PFSK-1 (cell line): ENCODE results near the gene GP1BA.

ENCODE experiments used
- FOXP2 ChIP-seq: optimal IDR thresholded peaks from 2 replicates; pipeline ENCODE3; 2011; ENCODE audit warnings: borderline replicate concordance, control low read depth, inconsistent platforms; ENCODE audit not compliant: insufficient read depth; ENCODE audit errors: extremely low read length, extremely low read depth
- POLR2AphosphoS5 ChIP-seq: IDR thresholded peaks from 2 replicates; pipeline ENCODE4 v1.6.1; 2012; ENCODE audit warnings: low read depth, mild to moderate bottlenecking, control low read depth, low read length, moderate library complexity
- REST ChIP-seq, 2 experiments: IDR thresholded peaks; 2 replicates each; pipeline versions ENCODE4 v1.6.1 to v1.8.0; 2011 to 2012; ENCODE audit warnings: low read depth in 2 of 2, low read length in 2 of 2, control low read depth in 1 of 2, inconsistent platforms in 1 of 2, mild to moderate bottlenecking in 1 of 2, moderate library complexity in 1 of 2; ENCODE audit not compliant: insufficient read depth in 1 of 2
- SIN3A ChIP-seq: IDR thresholded peaks from 2 replicates; pipeline ENCODE4 v1.6.1; 2012; ENCODE audit warnings: mild to moderate bottlenecking, low read length, moderate library complexity, borderline replicate concordance; ENCODE audit not compliant: insufficient read depth
- TAF1 ChIP-seq: IDR thresholded peaks from 2 replicates; pipeline ENCODE4 v1.6.1; 2012; ENCODE audit warnings: low read length, control low read depth, borderline replicate concordance; ENCODE audit not compliant: insufficient read depth

GP1BA gene

GRCh38 chr17:4946312-4946976 is 14.4 kb downstream of the GP1BA start:
- TF ChIP-seq POLR2AphosphoS5 (0 out of 2 replicates have a peak, but pooled peaks have one; percentile 6), TAF1 (no peak), SIN3A (no peak)

- TF ChIP-seq POLR2AphosphoS5 (no peak), SIN3A (no peak; the same call in 1 of the 2 replicates), TAF1 (peak; percentile 43; the same call in 1 of the 2 replicates)
Observed at GRCh38 chr17:4947010-4947410, 14.9 kb downstream of the GP1BA start.

GRCh38 chr17:4947411-4948165 is 15.5 kb downstream of the GP1BA start:
- TF ChIP-seq TAF1 (0 out of 2 replicates have a peak, but pooled peaks have one; percentile 34), SIN3A (0 out of 2 replicates have a peak, but pooled peaks have one; percentile 10), POLR2AphosphoS5 (peak; percentile 57; the same call in 1 of the 2 replicates), REST (IDR thresholded peaks at IDR 0.05; ENCODE audit: insufficient read depth in 1 of 2, low read depth in 2 of 2, low read length in 2 of 2) (0 out of 4 replicates have a peak, but pooled peaks of 1 of the 2 experiments have one; percentile 13), FOXP2 (no peak)

GRCh38 chr17:4948166-4948930 is 16.3 kb downstream of the GP1BA start, which contains the start of gene PFN1:
Gene PFN1 (minus strand): TSS chr17:4948530. CDS start chr17:4948394, 136 bp downstream.
- TF ChIP-seq TAF1: peak; percentile 91; the same call in 1 of the 2 replicates
- no peak for TF ChIP-seq REST (IDR thresholded peaks at IDR 0.05; ENCODE audit: insufficient read depth in 1 of 2, low read depth in 2 of 2, low read length in 2 of 2)
- TF ChIP-seq SIN3A: 0 out of 2 replicates have a peak, but pooled peaks have one; percentile 50
- TF ChIP-seq FOXP2: peak; percentile 48
- TF ChIP-seq POLR2AphosphoS5: peak; percentile 81

- TF ChIP-seq SIN3A (no peak), POLR2AphosphoS5 (peak; percentile 50; the same call in 1 of the 2 replicates), FOXP2 (peak; percentile 62), REST (IDR thresholded peaks at IDR 0.05; ENCODE audit: insufficient read depth in 1 of 2, low read depth in 2 of 2, low read length in 2 of 2) (no peak; a peak in 1 of 4 replicates), TAF1 (no peak)
Observed at GRCh38 chr17:4948931-4949320, 16.8 kb downstream of the GP1BA start.
